ENCODE data around the gene SIK2. TPM values are rescaled to one million over a fixed set of nuclear protein-coding genes. Genes with fewer than 3 reads are reported as not detected.

The SIK2 gene
- total RNA-seq, 1 donor from 2014 or later, result 9.9 TPM

DNA sequence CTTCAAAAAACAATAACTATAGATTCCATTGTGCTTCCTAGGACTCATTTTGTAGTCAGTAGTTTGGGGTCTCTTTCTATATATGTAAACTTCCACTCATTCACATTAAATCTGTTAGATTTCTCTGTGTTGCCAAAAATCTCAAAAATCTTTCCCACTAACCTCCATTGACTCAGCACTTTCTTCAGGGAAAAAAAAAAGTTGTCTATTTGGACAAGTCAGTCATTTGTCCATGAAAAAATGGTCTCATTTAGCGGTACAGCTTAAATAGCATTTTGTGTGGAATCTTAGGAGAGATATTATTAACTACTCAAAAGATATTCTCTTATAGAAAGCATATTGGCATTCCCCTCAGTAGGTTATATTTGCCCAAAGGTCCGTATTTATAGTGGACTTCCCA, 82.0 kb downstream of the SIK2 start:
- no peaks in the 10 kb centered on the region for H3K27me3 Mint-ChIP-seq (ENCODE audit: low read depth)
- no peaks in the 10 kb centered on the region for H3K4me1 Mint-ChIP-seq (ENCODE audit: low read depth)
- H3K9me3 Mint-ChIP-seq, result no peaks in the 10 kb centered on the region
- no peak for DNase-seq (ENCODE audit: low spot score)
- no peak overlapping the region for H3K27ac Mint-ChIP-seq
- H3K4me3 Mint-ChIP-seq (ENCODE audit: low read depth), result no peak overlapping the region
- intact Hi-C loops (cut with micrococcal nuclease), result no loop called here
- H3K36me3 Mint-ChIP-seq (ENCODE audit: low read depth), result peaks cover 13% of the 10 kb centered on the region

- H3K9me3 Mint-ChIP-seq, result no peaks in the 10 kb centered on the region
- intact Hi-C loops (cut with micrococcal nuclease), result no loop called here
- H3K27ac Mint-ChIP-seq, result no peak overlapping the region
Observed at GRCh38 chr11:111688013-111688412, 85.8 kb downstream of the SIK2 start.

GRCh38 chr11:111691176-111691575, 88.9 kb downstream of the SIK2 start:
- Mint-ChIP-seq H3K4me3 (ENCODE audit: low read depth) (no peak overlapping the region), H3K4me1 (ENCODE audit: low read depth) (peaks cover 2% of the 10 kb centered on the region), H3K9me3 (no peaks in the 10 kb centered on the region), H3K36me3 (ENCODE audit: low read depth) (peaks cover 22% of the 10 kb centered on the region), H3K27ac (no peak overlapping the region), H3K27me3 (ENCODE audit: low read depth) (no peaks in the 10 kb centered on the region)
- intact Hi-C loops (cut with micrococcal nuclease), result loop anchor here (10.0 kb wide), 1 partner anchor 86 kb away; the partner anchor contains the start of gene SIK2
- DNase-seq (ENCODE audit: low spot score), result no peak

More at GRCh38 chr11:111688013-111688412, 85.8 kb downstream of the SIK2 start:
- Mint-ChIP-seq H3K4me1 (ENCODE audit: low read depth) (no peaks in the 10 kb centered on the region), H3K4me3 (ENCODE audit: low read depth) (no peak overlapping the region), H3K27me3 (ENCODE audit: low read depth) (no peaks in the 10 kb centered on the region), H3K36me3 (ENCODE audit: low read depth) (peaks cover 18% of the 10 kb centered on the region)
- DNase-seq (ENCODE audit: low spot score), result no peak

DNA sequence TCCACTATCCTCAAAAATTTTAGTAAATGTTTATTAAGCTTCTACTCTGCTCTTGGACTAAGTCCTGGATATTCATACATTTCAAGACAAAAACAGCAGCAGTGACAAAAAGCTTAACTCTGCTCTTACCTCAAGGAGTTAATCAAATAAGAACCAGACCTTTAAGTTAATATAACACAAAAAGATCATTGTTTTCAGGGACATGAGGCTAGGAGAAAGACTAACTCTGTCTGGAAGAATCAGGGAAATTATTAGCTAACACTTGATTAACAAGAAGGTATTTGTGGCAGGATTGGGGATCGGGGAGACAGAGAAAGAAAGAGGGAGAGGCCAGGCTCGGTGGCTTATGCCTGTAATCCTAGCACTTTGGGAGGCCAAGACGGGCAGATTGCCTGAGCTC, 89.5 kb downstream of the SIK2 start:
- H3K4me1 Mint-ChIP-seq (ENCODE audit: low read depth), result peaks cover 2% of the 10 kb centered on the region
- peaks cover 22% of the 10 kb centered on the region for H3K36me3 Mint-ChIP-seq (ENCODE audit: low read depth)
- H3K9me3 Mint-ChIP-seq, result no peaks in the 10 kb centered on the region
- H3K27me3 Mint-ChIP-seq (ENCODE audit: low read depth), result no peaks in the 10 kb centered on the region
- DNase-seq (ENCODE audit: low spot score), result no peak
- no peak overlapping the region for H3K27ac Mint-ChIP-seq
- H3K4me3 Mint-ChIP-seq (ENCODE audit: low read depth), result no peak overlapping the region
- intact Hi-C loops (cut with micrococcal nuclease), result loop anchor here (10.0 kb wide), 1 partner anchor 87 kb away; the partner anchor contains the start of gene SIK2

DNA sequence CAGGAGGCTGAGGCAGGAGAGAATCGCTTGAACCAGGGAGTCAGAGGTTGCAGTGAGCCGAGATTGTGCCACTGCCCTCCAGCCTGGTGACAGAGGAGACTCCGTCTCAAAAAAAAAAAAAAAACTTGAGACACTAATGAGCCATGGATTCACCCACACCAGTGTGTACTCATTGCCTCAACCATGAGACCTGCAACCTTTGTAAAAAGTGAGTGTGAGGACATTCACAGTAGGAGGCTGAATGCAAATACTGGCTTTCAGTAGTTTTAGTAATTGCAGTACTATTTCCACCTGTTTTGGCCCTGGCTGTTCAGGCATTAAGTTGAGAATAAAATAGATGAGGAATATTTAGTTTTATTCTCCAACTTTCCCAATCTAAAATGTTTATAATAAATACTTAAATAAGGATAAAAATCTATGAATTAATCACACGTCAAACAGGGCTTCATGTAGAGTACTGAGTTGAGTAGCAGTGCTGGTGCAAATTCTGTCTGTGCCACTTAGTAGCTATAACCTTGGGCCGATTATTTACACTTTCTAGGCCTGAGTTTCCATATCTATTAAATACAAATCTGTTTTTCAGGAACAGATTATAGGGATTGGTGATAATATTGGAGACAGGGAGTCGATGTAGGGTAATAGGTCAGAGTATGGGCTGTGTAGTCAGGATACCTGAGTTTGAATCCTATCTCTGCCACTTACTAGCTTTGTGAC, 91.1 kb downstream of the SIK2 start:
- Mint-ChIP-seq H3K9me3 (no peaks in the 10 kb centered on the region), H3K36me3 (ENCODE audit: low read depth) (peaks cover 16% of the 10 kb centered on the region), H3K4me1 (ENCODE audit: low read depth) (peaks cover 2% of the 10 kb centered on the region), H3K4me3 (ENCODE audit: low read depth) (no peak overlapping the region), H3K27me3 (ENCODE audit: low read depth) (no peaks in the 10 kb centered on the region), H3K27ac (no peak overlapping the region)
- no peak for DNase-seq (ENCODE audit: low spot score)
- intact Hi-C loops (cut with micrococcal nuclease), result loop anchor here (10.0 kb wide), 1 partner anchor 89 kb away; the partner anchor contains the start of gene SIK2

- no peak overlapping the region for H3K4me3 Mint-ChIP-seq (ENCODE audit: low read depth)
- no peaks in the 10 kb centered on the region for H3K27me3 Mint-ChIP-seq (ENCODE audit: low read depth)
- no peaks in the 10 kb centered on the region for H3K9me3 Mint-ChIP-seq
- no peak for DNase-seq (ENCODE audit: low spot score)
- intact Hi-C loops (cut with micrococcal nuclease), result loop anchor here (10.0 kb wide), 1 partner anchor 90 kb away; the partner anchor contains the start of gene SIK2
- peaks cover 8% of the 10 kb centered on the region for H3K36me3 Mint-ChIP-seq (ENCODE audit: low read depth)
- H3K4me1 Mint-ChIP-seq (ENCODE audit: low read depth), result peaks cover 13% of the 10 kb centered on the region
- H3K27ac Mint-ChIP-seq, result no peak overlapping the region
Observed at GRCh38 chr11:111694851-111695250, 92.6 kb downstream of the SIK2 start.

DNA sequence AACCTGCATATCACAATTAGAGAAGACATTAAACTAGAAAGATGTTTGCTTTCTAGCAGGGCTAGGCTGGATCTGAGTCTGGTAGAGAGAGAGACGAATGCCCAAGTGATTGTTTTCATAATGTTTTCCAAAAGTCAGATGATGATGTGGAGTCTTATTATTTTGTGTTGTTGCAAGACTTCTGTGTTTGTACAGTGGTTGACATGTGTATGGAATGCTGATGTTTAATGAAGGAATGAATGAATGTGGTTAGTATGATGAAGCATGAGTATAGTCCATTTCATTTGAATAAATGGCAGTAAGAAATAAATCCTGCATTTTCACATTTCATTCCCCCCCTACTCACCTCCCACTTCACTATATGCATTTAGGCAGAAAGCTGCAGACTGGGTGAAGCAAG, 94.3 kb downstream of the SIK2 start:
- Mint-ChIP-seq H3K36me3 (ENCODE audit: low read depth) (peaks cover 4% of the 10 kb centered on the region), H3K27ac (no peak overlapping the region), H3K9me3 (no peaks in the 10 kb centered on the region), H3K27me3 (ENCODE audit: low read depth) (no peaks in the 10 kb centered on the region), H3K4me1 (ENCODE audit: low read depth) (peaks cover 18% of the 10 kb centered on the region), H3K4me3 (ENCODE audit: low read depth) (no peak overlapping the region)
- DNase-seq (ENCODE audit: low spot score), result no peak
- intact Hi-C loops (cut with micrococcal nuclease), result loop anchor here (10.0 kb wide), 1 partner anchor 92 kb away; the partner anchor contains the start of gene SIK2

- no peaks in the 10 kb centered on the region for H3K9me3 Mint-ChIP-seq
- no peaks in the 10 kb centered on the region for H3K27me3 Mint-ChIP-seq (ENCODE audit: low read depth)
- peaks cover 18% of the 10 kb centered on the region for H3K4me1 Mint-ChIP-seq (ENCODE audit: low read depth)
- no peak overlapping the region for H3K27ac Mint-ChIP-seq
- H3K4me3 Mint-ChIP-seq (ENCODE audit: low read depth), result no peak overlapping the region
- H3K36me3 Mint-ChIP-seq (ENCODE audit: low read depth), result peaks cover 8% of the 10 kb centered on the region
- intact Hi-C loops (cut with micrococcal nuclease), result loop anchor here (10.0 kb wide), 1 partner anchor 93 kb away; the partner anchor contains the start of gene SIK2
- no peak for DNase-seq (ENCODE audit: low spot score)
Observed at GRCh38 chr11:111697933-111698371, 95.7 kb downstream of the SIK2 start.

DNA sequence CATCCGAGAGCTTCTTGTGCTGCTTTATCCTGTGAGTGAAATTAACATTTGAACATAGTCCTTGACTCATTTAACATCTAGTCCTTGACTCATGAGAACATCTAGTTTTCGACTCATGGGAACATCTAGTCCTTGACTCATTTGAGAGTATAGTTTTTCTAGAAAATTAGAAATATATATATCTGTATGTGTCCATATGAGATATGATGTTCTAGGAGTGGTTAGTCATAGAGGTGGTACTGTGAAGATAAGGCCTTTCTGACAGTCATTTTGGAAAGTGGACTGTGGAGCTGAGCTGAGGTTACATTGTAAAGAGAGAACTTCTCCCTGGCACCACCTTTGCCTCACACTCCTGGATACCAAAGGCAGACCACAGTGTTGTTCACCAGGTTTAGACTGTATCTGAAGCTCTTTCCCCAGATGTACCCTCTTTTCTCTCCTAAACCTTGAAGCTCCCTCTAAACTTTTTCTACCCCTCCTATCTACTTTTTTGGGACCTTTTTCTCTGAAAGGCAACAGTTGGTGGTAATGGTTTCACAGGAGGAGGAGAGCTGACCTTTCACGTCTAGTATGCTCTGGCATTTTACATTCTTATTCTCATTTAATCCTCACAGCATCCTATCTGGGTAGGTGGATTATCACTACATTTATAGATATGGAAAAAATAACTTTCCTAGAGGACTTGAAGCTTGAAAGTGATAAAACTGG, 96.8 kb downstream of the SIK2 start:
- Mint-ChIP-seq H3K4me1 (ENCODE audit: low read depth) (peaks cover 17% of the 10 kb centered on the region), H3K9me3 (no peaks in the 10 kb centered on the region), H3K27ac (no peak overlapping the region), H3K27me3 (ENCODE audit: low read depth) (no peaks in the 10 kb centered on the region), H3K4me3 (ENCODE audit: low read depth) (no peak overlapping the region), H3K36me3 (ENCODE audit: low read depth) (peaks cover 16% of the 10 kb centered on the region)
- intact Hi-C loops (cut with micrococcal nuclease), result loop anchor here (10.0 kb wide), 1 partner anchor 94 kb away; the partner anchor contains the start of gene SIK2
- DNase-seq (ENCODE audit: low spot score), result no peak

DNA sequence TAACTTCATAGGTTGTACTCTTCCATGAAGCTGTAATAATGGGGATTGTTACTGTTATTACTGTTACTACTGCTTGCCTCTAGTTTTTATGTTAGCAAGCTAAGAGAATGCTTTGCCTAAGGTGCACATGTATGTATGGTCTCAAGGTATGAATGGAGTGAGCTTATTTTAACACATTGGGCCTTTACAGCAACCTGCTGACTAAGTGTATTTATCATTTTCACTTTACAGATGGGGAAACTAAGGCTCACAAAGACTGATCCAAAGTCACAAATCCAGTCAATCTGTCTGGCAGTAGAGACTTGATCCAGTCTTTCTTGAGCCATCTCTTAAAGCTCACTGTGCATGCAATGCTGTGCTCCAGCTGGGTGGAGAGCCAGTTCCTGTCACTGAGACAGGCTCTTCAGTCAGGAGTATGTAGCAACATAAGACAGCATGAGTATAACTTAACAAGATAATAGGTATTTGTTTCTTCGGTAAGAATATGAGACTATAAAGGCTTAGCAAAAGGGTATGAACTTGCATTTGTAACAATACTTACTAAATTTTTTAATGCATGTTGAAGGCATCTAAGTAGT, 97.4 kb downstream of the SIK2 start:
- intact Hi-C loops (cut with micrococcal nuclease), result loop anchor here (10.0 kb wide), 1 partner anchor 95 kb away; the partner anchor contains the start of gene SIK2
- H3K27ac Mint-ChIP-seq, result no peak overlapping the region

DNA sequence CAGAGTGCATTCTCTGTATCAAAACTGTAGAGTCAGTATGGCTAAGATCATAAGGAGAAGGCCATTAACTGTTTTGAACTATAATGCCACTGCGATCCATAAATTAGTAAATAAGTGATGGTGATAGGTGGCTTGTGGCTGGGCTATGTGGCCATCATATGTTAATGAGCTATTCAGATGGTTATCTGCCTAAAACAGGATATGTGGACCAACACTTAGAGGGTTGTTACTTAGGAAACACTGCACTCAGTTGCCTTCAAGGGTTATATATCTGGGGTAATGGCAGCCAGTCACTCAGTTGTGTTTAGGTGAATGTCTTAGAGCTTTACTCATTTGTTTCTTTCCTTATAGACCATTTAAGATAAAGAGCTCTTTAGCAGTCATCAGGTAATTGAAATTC, 97.9 kb downstream of the SIK2 start:
- Mint-ChIP-seq H3K36me3 (ENCODE audit: low read depth) (peaks cover 21% of the 10 kb centered on the region), H3K4me3 (ENCODE audit: low read depth) (no peak overlapping the region), H3K9me3 (no peaks in the 10 kb centered on the region), H3K27ac (no peak overlapping the region), H3K27me3 (ENCODE audit: low read depth) (no peaks in the 10 kb centered on the region), H3K4me1 (ENCODE audit: low read depth) (peaks cover 17% of the 10 kb centered on the region)
- no peak for DNase-seq (ENCODE audit: low spot score)
- intact Hi-C loops (cut with micrococcal nuclease), result no loop called here

More for the DNA sequence above, 97.4 kb downstream of the SIK2 start:
- no peak for DNase-seq (ENCODE audit: low spot score)
- Mint-ChIP-seq H3K27me3 (ENCODE audit: low read depth) (no peaks in the 10 kb centered on the region), H3K4me1 (ENCODE audit: low read depth) (peaks cover 17% of the 10 kb centered on the region), H3K36me3 (ENCODE audit: low read depth) (peaks cover 16% of the 10 kb centered on the region), H3K9me3 (no peaks in the 10 kb centered on the region), H3K4me3 (ENCODE audit: low read depth) (no peak overlapping the region)

GRCh38 chr11:111702623-111703022, 100.4 kb downstream of the SIK2 start:
- H3K27ac Mint-ChIP-seq, result no peak overlapping the region
- no peaks in the 10 kb centered on the region for H3K9me3 Mint-ChIP-seq
- no peak for DNase-seq (ENCODE audit: low spot score)
- peaks cover 26% of the 10 kb centered on the region for H3K36me3 Mint-ChIP-seq (ENCODE audit: low read depth)
- no peaks in the 10 kb centered on the region for H3K27me3 Mint-ChIP-seq (ENCODE audit: low read depth)
- peaks cover 17% of the 10 kb centered on the region for H3K4me1 Mint-ChIP-seq (ENCODE audit: low read depth)
- no peak overlapping the region for H3K4me3 Mint-ChIP-seq (ENCODE audit: low read depth)
- intact Hi-C loops (cut with micrococcal nuclease), result no loop called here

Data from activated T-helper 2 cell treated with anti-CD3 and anti-CD28 coated beads, Interferon-gamma antibody, Interleukin-2, Interleukin-4, amounts not matched to agents 10 μg/mL and 5 μg/mL and 100 μg/mL, durations not matched to agents 14 hours and 24 hours and 36 hours (primary cell).